GM12872 (cell line): ENCODE data around the gene CDKN1B.

Experiments
- TF ChIP-seq, protein P1 (sequence below): IDR thresholded peaks from 3 replicates; pipeline ENCODE4 v1.5.1; 2011; ENCODE audit warnings: low read depth, mild to moderate bottlenecking, low read length, moderate library complexity; ENCODE audit not compliant: insufficient read depth

The CDKN1B gene

DNA sequence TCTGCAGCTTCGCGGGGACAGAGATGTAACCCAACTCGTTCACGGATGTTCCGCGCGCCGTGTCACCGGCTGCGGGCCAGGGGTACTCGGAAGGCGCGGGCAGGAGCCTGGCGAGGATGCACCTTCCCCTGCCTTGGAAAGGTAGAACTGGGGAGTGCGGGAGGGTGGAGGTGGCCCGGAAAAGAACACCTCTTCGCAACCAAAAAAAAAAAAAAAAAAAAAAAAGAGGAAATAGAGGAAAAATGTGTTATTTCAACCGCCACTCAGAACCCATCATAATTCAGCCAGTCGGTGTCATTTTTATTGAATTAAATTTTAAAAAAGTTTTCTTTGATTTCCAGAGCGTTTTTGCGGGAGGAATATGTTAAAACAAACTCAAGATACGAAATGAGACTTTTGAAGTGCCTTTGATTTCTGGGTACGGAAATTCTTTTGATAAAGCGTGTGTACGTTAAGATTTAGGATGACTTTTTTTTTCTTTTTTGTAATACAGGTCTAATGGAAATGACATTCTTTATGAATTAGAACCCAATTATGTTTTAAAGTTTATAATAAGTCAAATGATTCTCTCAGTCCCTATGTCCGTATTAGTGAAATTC is 8.9 kb downstream of the CDKN1B start:
- TF ChIP-seq, protein P1, sequence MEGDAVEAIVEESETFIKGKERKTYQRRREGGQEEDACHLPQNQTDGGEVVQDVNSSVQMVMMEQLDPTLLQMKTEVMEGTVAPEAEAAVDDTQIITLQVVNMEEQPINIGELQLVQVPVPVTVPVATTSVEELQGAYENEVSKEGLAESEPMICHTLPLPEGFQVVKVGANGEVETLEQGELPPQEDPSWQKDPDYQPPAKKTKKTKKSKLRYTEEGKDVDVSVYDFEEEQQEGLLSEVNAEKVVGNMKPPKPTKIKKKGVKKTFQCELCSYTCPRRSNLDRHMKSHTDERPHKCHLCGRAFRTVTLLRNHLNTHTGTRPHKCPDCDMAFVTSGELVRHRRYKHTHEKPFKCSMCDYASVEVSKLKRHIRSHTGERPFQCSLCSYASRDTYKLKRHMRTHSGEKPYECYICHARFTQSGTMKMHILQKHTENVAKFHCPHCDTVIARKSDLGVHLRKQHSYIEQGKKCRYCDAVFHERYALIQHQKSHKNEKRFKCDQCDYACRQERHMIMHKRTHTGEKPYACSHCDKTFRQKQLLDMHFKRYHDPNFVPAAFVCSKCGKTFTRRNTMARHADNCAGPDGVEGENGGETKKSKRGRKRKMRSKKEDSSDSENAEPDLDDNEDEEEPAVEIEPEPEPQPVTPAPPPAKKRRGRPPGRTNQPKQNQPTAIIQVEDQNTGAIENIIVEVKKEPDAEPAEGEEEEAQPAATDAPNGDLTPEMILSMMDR, result no peak

DNA sequence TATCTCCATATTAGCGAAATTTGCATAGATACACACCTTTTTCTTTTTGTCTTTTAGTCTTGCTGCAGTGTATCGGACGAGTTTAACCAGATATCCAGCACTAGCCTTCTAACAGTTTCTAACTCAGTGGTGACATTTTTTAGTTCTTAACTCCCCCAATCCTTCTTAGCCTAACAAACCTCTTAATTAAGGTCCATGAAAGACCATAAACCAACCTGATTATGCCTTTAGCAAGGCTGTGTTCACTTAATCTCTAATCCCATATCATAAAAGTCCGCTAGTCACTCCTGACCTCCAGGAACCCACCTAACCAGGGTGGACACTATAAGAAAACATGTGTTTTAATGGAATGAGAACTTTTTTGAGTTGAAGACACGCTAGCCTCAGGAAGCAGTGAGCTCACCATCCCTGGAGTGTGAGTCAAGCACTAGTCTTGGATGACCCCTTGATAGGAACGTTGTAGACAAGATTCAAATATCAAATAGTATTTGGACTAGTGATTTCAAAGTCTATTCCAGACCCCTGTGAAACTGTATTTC is 9.5 kb downstream of the CDKN1B start:
- TF ChIP-seq, protein P1, result no peak

DNA sequence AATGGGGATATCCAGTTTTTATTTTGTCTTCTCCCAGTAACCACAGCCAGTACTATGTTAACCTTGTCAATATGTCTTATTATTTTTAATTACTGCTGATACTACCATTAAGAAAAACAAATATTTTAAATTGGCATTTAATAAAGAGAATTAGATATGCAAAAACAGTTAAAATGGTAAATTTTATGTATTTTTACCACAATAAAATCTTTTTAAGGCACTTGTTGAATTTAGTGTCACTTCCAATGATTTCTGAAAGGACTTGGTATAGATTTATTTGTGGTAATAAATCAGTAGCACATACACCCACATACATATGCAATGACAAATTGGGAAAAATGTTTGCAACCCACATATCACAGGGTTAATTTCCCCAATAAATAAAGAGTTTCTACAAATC is 14.0 kb downstream of the CDKN1B start:
- TF ChIP-seq, protein P1, result no peak

DNA sequence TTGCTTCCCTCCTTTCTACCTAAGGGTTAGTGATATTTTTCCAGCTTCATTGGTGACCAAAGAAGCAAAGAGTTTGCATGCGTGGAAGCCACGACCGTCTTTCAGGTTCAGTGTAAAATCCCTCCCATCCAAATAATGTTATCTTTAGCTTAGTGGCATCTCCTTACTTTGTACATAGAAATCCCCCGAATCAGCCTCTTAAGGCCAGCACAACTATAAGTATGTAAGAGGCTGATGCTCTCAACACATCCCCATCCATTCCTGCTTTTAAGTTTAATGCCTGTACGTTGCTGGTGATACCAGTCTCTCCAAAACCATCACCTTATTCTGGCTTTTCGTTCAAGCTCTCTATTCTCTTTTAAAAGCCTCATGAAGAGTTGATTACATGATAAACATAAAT is 14.6 kb downstream of the CDKN1B start:
- TF ChIP-seq, protein P1, result no peak

DNA sequence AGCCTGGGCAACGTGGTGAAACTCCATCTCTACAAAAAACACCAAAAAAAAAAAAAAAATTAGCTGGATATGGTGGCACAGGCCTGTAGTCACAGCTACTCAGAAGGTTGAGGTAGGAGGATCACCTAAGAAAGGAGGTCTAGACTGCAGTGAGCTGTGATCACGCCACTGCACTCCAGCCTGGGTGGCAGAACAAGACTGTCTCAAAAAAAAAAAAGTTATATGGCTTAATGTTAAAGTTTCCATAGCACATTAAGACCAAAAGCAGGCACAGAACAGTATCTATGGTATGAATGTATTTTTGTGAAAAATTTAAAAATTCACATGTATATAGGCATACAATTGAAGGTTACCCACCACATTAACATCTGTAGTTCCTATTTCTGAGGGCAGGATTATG is 15.9 kb downstream of the CDKN1B start:
- TF ChIP-seq, protein P1, result no peak

DNA sequence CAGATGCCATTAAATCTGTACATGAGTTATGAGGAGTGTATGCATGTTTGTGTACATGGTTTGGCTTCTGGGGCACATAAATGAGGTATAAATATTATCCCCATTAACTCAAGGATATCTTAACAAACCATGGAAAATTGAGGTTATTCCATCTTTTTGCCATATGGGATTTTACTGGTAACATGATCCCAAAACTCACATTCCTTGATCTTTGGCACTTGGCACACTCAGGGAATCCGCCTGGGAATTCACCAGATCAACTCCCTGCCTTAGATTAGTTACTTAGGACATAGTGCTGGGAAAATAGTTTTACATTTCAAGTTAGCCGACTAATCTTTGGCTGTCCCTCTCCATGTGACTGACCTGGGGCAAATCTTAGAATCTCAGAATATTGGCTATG is 16.9 kb downstream of the CDKN1B start:
- TF ChIP-seq, protein P1, result no peak

DNA sequence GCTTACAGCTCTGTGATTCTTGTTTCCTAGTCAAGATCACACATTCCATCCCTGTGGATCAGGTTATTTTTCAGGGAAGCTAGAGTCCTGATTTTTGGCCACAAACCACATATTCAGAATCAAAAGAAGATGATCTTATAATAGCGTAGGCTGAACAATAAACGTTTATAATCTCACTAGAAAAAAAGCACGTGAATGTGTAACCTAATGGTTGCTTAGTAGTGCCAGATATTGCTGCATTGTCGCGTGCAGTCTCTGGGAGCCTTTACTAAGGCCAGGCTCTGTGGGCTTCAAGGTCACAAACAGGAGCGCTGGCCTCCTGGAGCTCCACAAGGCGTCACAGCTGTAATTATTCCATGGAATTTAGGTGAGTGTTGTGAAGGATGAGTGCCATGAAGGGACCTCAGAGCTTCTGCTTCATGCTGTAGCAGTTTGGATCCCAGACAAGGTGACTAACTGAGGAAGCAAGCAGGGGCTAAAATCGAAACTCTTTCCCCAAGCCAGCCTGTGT is 17.4 kb downstream of the CDKN1B start:
- TF ChIP-seq, protein P1, result no peak
